Lower leg skin (tissue), 4 donors: ENCODE measurements around the gene CD1E. TPM values are rescaled to one million over a fixed set of nuclear protein-coding genes. Genes with fewer than 3 reads are reported as not detected.
"Not testable (repeated sequence)": the region's sequence is repeated elsewhere in the genome, so short reads cannot be mapped to it uniquely, and the experiment has no call there.

Experiments
- DNase-seq, 2 donors: peaks; one replicate each; pipeline ENCODE4 v3.0.0-alpha.2; 2019; ENCODE audit warnings: low spot score in 2 of 2
- H3K4me3 ChIP-seq: fragments of 200-600 bp; sonication (generic); 2 replicates; pipeline ENCODE4 v1.5.1; 2017; ENCODE audit warnings: mild to moderate bottlenecking, low read depth; ENCODE audit not compliant: poor library complexity, severe bottlenecking
- POLR2A ChIP-seq, 2 donors: fragments of 450-650 bp; IDR thresholded peaks; one replicate each; pipeline ENCODE4 v1.6.1; 2016 to 2017; ENCODE audit warnings: antibody characterized with exemption in 2 of 2, mild to moderate bottlenecking in 1 of 2, moderate library complexity in 1 of 2
- WGBS, 2 donors: methylation state at CpG; one replicate each; pipeline ENCODE4 v1.1.5; 2018; 5-methylcytosine and 5-hydroxymethylcytosine counted together
- intact Hi-C: fragments of 100-400 bp; cut with DNase I; formaldehyde crosslinking; loops from one replicate; pipeline ENCODE4 v1.15.0; 2023; ENCODE audit warnings: low total_unique reads
- total RNA-seq, 4 donors: library from RNA; depleted of rRNA; stranded (reverse); fragments of >200 nt; gene quantifications; one replicate each; pipeline ENCODE4 v1.1.0, GENCODE V29; 2016
- TF ChIP-seq, protein P1 (sequence below), 3 donors: fragments of 450-650 bp; IDR thresholded peaks; one replicate each; pipeline ENCODE4 v1.5.1; 2016; ENCODE audit warnings: antibody characterized with exemption in 3 of 3, mild to moderate bottlenecking in 3 of 3, moderate library complexity in 2 of 3

The CD1E gene
- total RNA-seq, 4 donors from 2014 or later = 5.3 to 6.7 (median 6.2) TPM

- WGBS, 2 donors = 81 to 86% methylated on average over 2 of the region's 2 CpGs
- no peak within 1 kb of the TSS for H3K4me3 ChIP-seq
- TF ChIP-seq POLR2A (IDR thresholded peaks at IDR 0.05) = no peak
- TF ChIP-seq, protein P1, sequence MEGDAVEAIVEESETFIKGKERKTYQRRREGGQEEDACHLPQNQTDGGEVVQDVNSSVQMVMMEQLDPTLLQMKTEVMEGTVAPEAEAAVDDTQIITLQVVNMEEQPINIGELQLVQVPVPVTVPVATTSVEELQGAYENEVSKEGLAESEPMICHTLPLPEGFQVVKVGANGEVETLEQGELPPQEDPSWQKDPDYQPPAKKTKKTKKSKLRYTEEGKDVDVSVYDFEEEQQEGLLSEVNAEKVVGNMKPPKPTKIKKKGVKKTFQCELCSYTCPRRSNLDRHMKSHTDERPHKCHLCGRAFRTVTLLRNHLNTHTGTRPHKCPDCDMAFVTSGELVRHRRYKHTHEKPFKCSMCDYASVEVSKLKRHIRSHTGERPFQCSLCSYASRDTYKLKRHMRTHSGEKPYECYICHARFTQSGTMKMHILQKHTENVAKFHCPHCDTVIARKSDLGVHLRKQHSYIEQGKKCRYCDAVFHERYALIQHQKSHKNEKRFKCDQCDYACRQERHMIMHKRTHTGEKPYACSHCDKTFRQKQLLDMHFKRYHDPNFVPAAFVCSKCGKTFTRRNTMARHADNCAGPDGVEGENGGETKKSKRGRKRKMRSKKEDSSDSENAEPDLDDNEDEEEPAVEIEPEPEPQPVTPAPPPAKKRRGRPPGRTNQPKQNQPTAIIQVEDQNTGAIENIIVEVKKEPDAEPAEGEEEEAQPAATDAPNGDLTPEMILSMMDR (IDR thresholded peaks at IDR 0.05) = no peak
- DNase-seq = no peak
- intact Hi-C loops = no loop called here
Measured at GRCh38 chr1:158331481-158332150, 22.1 kb upstream of the CD1E start, which contains the start of gene CD1B. Gene CD1B, minus strand, starts transcription at chr1:158331531. Its CDS starts 108 bp downstream, at chr1:158331423.

DNA sequence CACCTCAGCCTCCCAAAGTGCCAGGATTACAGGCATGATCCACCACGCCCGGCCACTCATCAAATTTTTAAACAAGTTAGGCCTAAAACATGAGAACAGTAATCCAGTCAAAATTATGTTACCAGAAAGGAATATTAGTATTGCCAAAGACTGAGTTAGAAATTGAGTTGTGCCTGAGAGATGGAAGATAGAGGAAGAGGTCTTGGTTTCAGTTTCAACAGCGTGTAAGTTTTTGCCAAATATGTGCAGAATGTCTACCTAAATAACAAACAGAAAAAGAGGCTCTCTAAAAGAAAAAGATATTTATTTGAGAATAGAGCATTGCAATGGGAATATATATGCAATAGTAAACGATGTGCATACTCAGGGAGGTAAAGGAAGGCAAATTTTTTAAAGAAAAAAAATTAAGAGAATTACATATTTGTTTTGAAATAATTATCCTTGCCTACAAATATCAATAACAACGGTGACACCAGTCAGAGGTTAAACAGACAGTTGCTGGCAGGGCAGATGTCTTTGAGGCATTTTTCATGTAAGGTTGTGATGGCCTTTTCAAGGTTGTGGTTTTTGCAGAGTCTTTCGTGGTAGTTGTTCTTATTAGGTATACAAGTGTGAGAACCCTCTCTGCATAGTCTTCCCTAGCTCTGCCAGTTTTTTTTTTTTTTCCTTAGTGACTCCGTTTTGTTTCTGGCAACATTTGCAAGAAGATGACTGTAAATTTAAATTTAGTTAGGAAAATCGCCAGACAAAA lies 20.1 kb upstream of the CD1E start:
- TF ChIP-seq, protein P1 (IDR thresholded peaks at IDR 0.05) = no peak
- TF ChIP-seq POLR2A (IDR thresholded peaks at IDR 0.05) = no peak
- no peak overlapping the region for H3K4me3 ChIP-seq
- WGBS, 2 donors = 71 to 73% methylated on average over 8 of the region's 8 CpGs
- intact Hi-C loops = no loop called here
- no peak for DNase-seq

GRCh38 chr1:158334526-158335212 lies 19.0 kb upstream of the CD1E start:
- TF ChIP-seq, protein P1 (IDR thresholded peaks at IDR 0.05) = no peak
- no peak for TF ChIP-seq POLR2A (IDR thresholded peaks at IDR 0.05)
- WGBS, 2 donors = 48 to 53% methylated on average over 2 of the region's 2 CpGs
- no peak for DNase-seq
- intact Hi-C loops = no loop called here
- no peak overlapping the region for H3K4me3 ChIP-seq

- intact Hi-C loops = no loop called here
- no peak for DNase-seq
- TF ChIP-seq, protein P1 (IDR thresholded peaks at IDR 0.05) = no peak
- TF ChIP-seq POLR2A (IDR thresholded peaks at IDR 0.05) = no peak
Measured at GRCh38 chr1:158335213-158335532, 18.5 kb upstream of the CD1E start.

GRCh38 chr1:158336413-158336812 lies 17.3 kb upstream of the CD1E start:
- intact Hi-C loops, H3K4me3 ChIP-seq, DNase-seq: not testable (repeated sequence)
- 63 to 86% methylated on average over 5 to 7 of the region's 7 CpGs for WGBS, 2 donors

More at GRCh38 chr1:158335213-158335532, 18.5 kb upstream of the CD1E start:
- H3K4me3 ChIP-seq = no peak overlapping the region

- H3K4me3 ChIP-seq, DNase-seq, intact Hi-C loops: not testable (repeated sequence)
- 95 to 98% methylated on average over 22 to 24 of the region's 24 CpGs for WGBS, 2 donors
Measured at GRCh38 chr1:158348946-158349345, 4.7 kb upstream of the CD1E start.
